HTERT RPE-1 (cell line): ENCODE results near the gene FBXL7.

Experiments used
- in situ Hi-C: fragments of 300-500 bp; cut with MboI; formaldehyde crosslinking; loops from 4 replicates; pipeline ENCODE4 v1.14.3; 2020; ENCODE audit warnings: low sequenced_read_pairs

Gene FBXL7

GRCh38 chr5:15914638-15915037, 414.7 kb downstream of the FBXL7 start:
- in situ Hi-C loops, result no loop called here

GRCh38 chr5:15926586-15926985, 426.6 kb downstream of the FBXL7 start:
- in situ Hi-C loops, result no loop called here

- in situ Hi-C loops, result no loop called here
Measured at GRCh38 chr5:15927710-15928380, 427.9 kb downstream of the FBXL7 start.

GRCh38 chr5:15929611-15930263, 429.8 kb downstream of the FBXL7 start:
- in situ Hi-C loops, result no loop called here

- in situ Hi-C loops, result no loop called here
Measured at GRCh38 chr5:15932066-15932465, 432.1 kb downstream of the FBXL7 start.

- in situ Hi-C loops, result no loop called here
Measured at GRCh38 chr5:15933259-15934207, 433.6 kb downstream of the FBXL7 start.

- in situ Hi-C loops, result no loop called here
Measured at GRCh38 chr5:15936505-15937245, 436.7 kb downstream of the FBXL7 start.

- in situ Hi-C loops, result no loop called here
Measured at GRCh38 chr5:15937708-15938107, 437.7 kb downstream of the FBXL7 start.

GRCh38 chr5:15938186-15938585, 438.2 kb downstream of the FBXL7 start:
- in situ Hi-C loops, result no loop called here

GRCh38 chr5:15938961-15939360, 439.0 kb downstream of the FBXL7 start:
- in situ Hi-C loops, result no loop called here

- in situ Hi-C loops, result no loop called here
Measured at GRCh38 chr5:15940905-15941304, 440.9 kb downstream of the FBXL7 start.

GRCh38 chr5:15943487-15943886, 443.5 kb downstream of the FBXL7 start:
- in situ Hi-C loops, result no loop called here

- in situ Hi-C loops, result no loop called here
Measured at GRCh38 chr5:15946026-15946425, 446.0 kb downstream of the FBXL7 start.

- in situ Hi-C loops, result no loop called here
Measured at GRCh38 chr5:15948190-15948589, 448.2 kb downstream of the FBXL7 start.

GRCh38 chr5:15951126-15951525, 451.1 kb downstream of the FBXL7 start:
- in situ Hi-C loops, result no loop called here

GRCh38 chr5:15951550-15951949, 451.6 kb downstream of the FBXL7 start:
- in situ Hi-C loops, result no loop called here

GRCh38 chr5:15956622-15957021, 456.6 kb downstream of the FBXL7 start:
- in situ Hi-C loops, result no loop called here

GRCh38 chr5:15957124-15957523, 457.1 kb downstream of the FBXL7 start:
- in situ Hi-C loops, result no loop called here

GRCh38 chr5:15959370-15960164, 459.6 kb downstream of the FBXL7 start:
- in situ Hi-C loops, result no loop called here

GRCh38 chr5:15966066-15966640, 466.2 kb downstream of the FBXL7 start:
- in situ Hi-C loops, result no loop called here
